Testis (tissue), 5 donors: ENCODE results near the gene CSAG1. TPM values are rescaled to one million over a fixed set of nuclear protein-coding genes. Genes with fewer than 3 reads are reported as not detected.
"Not testable (repeated sequence)": the region's sequence is repeated elsewhere in the genome, so short reads cannot be mapped to it uniquely, and the experiment has no call there.

Source experiments
- DNase-seq: peaks from one replicate; pipeline ENCODE4 v3.0.0-alpha.2; 2019
- H3K27ac ChIP-seq, 2 donors: fragments of 200-600 bp; sonication (generic); one replicate each; pipeline ENCODE4 v1.5.1; 2019
- H3K27me3 ChIP-seq: fragments of 200-600 bp; sonication (generic); one replicate; pipeline ENCODE4 v1.5.1; 2019
- H3K36me3 ChIP-seq: fragments of 200-600 bp; sonication (generic); one replicate; pipeline ENCODE4 v1.5.1; 2017; ENCODE audit warnings: low read depth; ENCODE audit errors: missing control alignments
- H3K4me1 ChIP-seq: fragments of 200-600 bp; sonication (generic); one replicate; pipeline ENCODE4 v1.5.1; 2019
- H3K4me3 ChIP-seq, 2 donors: fragments of 200-600 bp; sonication (generic); one replicate each; pipeline ENCODE4 v1.5.1; 2017 to 2019
- H3K9me3 ChIP-seq: fragments of 200-600 bp; sonication (generic); one replicate; pipeline ENCODE4 v1.5.1; 2017
- CTCF ChIP-seq, 3 experiments: fragments of 450-650 bp in 2 of 3; fragments of 200-600 bp in 1 of 3; sonication (generic) in 1 of 3; IDR thresholded peaks; one replicate each; pipeline ENCODE4 v1.5.1; 2016 to 2019; ENCODE audit warnings: antibody characterized with exemption in 3 of 3, mild to moderate bottlenecking in 2 of 3, moderate library complexity in 1 of 3
- WGBS, 2 donors: methylation state at CpG; one replicate each; pipeline ENCODE4 v1.1.5; 2018; 5-methylcytosine and 5-hydroxymethylcytosine counted together
- intact Hi-C: fragments of 100-400 bp; cut with DNase I; formaldehyde crosslinking; loops from one replicate; pipeline ENCODE4 v1.15.1; 2023; ENCODE audit warnings: low total_unique reads
- long read RNA-seq, 2 donors: transcript quantifications; one replicate each; lab custom pipeline, GENCODE V29; 2026
- polyA plus RNA-seq: library from polyadenylated mRNA; stranded (reverse); fragments of 350-450 nt; fragmentation: Illumina TruSeq; extraction: RNeasy Lipid Tissue Mini Kit (QIAGEN cat#74804); gene quantifications from one replicate; pipeline ENCODE4 v1.2.3, GENCODE V29; 2014; ENCODE audit warnings: low read depth, low replicate concordance; ENCODE audit not compliant: insufficient read depth
- total RNA-seq, 2 donors: library from RNA; depleted of rRNA; stranded (reverse); fragments of >200 nt; gene quantifications; one replicate each; pipeline ENCODE4 v1.2.3, GENCODE V29; 2016

Gene CSAG1
- under 1 TPM in 1 of 2 donors, not detected in 1; 0.50 TPM for total RNA-seq
- polyA plus RNA-seq = 3.3 TPM
- long read RNA-seq, donor 1 = 0 reads
- long read RNA-seq, donor 2 = 0 reads

- Histone ChIP-seq H3K4me1 (no peaks in the 10 kb centered on the region), H3K36me3 (no peaks in the 10 kb centered on the region), H3K27me3 (no peaks in the 10 kb centered on the region), H3K27ac (no peak within 1 kb of the TSS), H3K9me3 (no peaks in the 10 kb centered on the region), H3K4me3 (no peak within 1 kb of the TSS)
- TF ChIP-seq CTCF (IDR thresholded peaks at IDR 0.05) = no peak
- DNase-seq = peak; percentile 57
- intact Hi-C loops = no loop called here
- WGBS, 2 donors = 83 to 90% methylated on average over 4 to 5 of the region's 21 CpGs
Observed at GRCh38 chrX:152733261-152733975, at the start of gene CSAG1, which contains the start of gene MAGEA12. Gene CSAG1 (minus strand): TSS chrX:152733721. CDS start chrX:152732460, 1,261 bp downstream. Gene MAGEA12 (plus strand): TSS chrX:152733757. CDS start chrX:152736162, 2,405 bp downstream.

GRCh38 chrX:152769549-152770289 is 36.2 kb upstream of the CSAG1 start, which contains the start of gene MAGEA6:
Gene MAGEA6 (minus strand): TSS chrX:152769689. CDS start chrX:152767650, 2,039 bp downstream.
- H3K27ac ChIP-seq, intact Hi-C loops, DNase-seq, H3K36me3 ChIP-seq, H3K9me3 ChIP-seq, H3K4me1 ChIP-seq, H3K4me3 ChIP-seq, H3K27me3 ChIP-seq: not testable (repeated sequence)
- WGBS, 2 donors = no CpG with 5 or more reads among the region's 29 CpGs

- H3K27me3 ChIP-seq, DNase-seq, H3K36me3 ChIP-seq, H3K9me3 ChIP-seq, H3K4me1 ChIP-seq, H3K27ac ChIP-seq, H3K4me3 ChIP-seq, intact Hi-C loops: not testable (repeated sequence)
- 76 to 83% methylated on average over 2 to 5 of the region's 9 CpGs for WGBS, 2 donors
Observed at GRCh38 chrX:152766562-152766961, 33.0 kb upstream of the CSAG1 start.

GRCh38 chrX:152761582-152761981 is 28.1 kb upstream of the CSAG1 start:
- intact Hi-C loops, H3K27me3 ChIP-seq, H3K4me1 ChIP-seq, H3K27ac ChIP-seq, H3K9me3 ChIP-seq, H3K4me3 ChIP-seq, H3K36me3 ChIP-seq, DNase-seq: not testable (repeated sequence)
- no CpG with 5 or more reads among the region's 7 CpGs for WGBS, 2 donors

- WGBS, 2 donors = 90% methylated on average over 2 to 4 of the region's 7 CpGs
- H3K9me3 ChIP-seq, H3K27ac ChIP-seq, intact Hi-C loops, H3K36me3 ChIP-seq, H3K4me1 ChIP-seq, DNase-seq, H3K4me3 ChIP-seq, H3K27me3 ChIP-seq: not testable (repeated sequence)
Observed at GRCh38 chrX:152759544-152759943, 26.0 kb upstream of the CSAG1 start.

- DNase-seq, intact Hi-C loops, H3K27ac ChIP-seq, H3K4me1 ChIP-seq, H3K27me3 ChIP-seq, H3K36me3 ChIP-seq, H3K4me3 ChIP-seq, H3K9me3 ChIP-seq: not testable (repeated sequence)
- no CpG with 5 or more reads among the region's 2 CpGs for WGBS, 2 donors
Observed at GRCh38 chrX:152758918-152759317, 25.4 kb upstream of the CSAG1 start, which contains the start of gene CSAG3. Gene CSAG3 (plus strand): TSS chrX:152759218.

- no CpG with 5 or more reads among the region's 5 CpGs for WGBS, 2 donors
- H3K36me3 ChIP-seq, H3K4me1 ChIP-seq, DNase-seq, H3K27ac ChIP-seq, intact Hi-C loops, H3K27me3 ChIP-seq, H3K9me3 ChIP-seq, H3K4me3 ChIP-seq: not testable (repeated sequence)
Observed at GRCh38 chrX:152754871-152755270, 21.4 kb upstream of the CSAG1 start.

- no CpG with 5 or more reads among the region's 35 CpGs for WGBS, 2 donors
- H3K27me3 ChIP-seq, H3K27ac ChIP-seq, H3K4me1 ChIP-seq, H3K9me3 ChIP-seq, intact Hi-C loops, H3K36me3 ChIP-seq, H3K4me3 ChIP-seq, DNase-seq: not testable (repeated sequence)
Observed at GRCh38 chrX:152753686-152754650, 20.4 kb upstream of the CSAG1 start, which contains the start of gene MAGEA2. Gene MAGEA2 (minus strand): TSS chrX:152753842. CDS start chrX:152751363, 2,479 bp downstream.
